H9 (cell line): ENCODE data around the gene MAML3. TPM values are rescaled to one million over a fixed set of nuclear protein-coding genes. Genes with fewer than 3 reads are reported as not detected.

Experiments used
- DNase-seq: peaks from one replicate; pipeline ENCODE4 v3.0.0-alpha.2; 2017
- H2AFZ ChIP-seq: one replicate; pipeline ENCODE4 v1.6.1; 2013; ENCODE audit warnings: mild to moderate bottlenecking, low read length, control low read depth, moderate library complexity
- H2AK5ac ChIP-seq: 2 replicates; pipeline ENCODE4 v1.6.1; 2013; ENCODE audit warnings: low read length, control low read depth, mixed read lengths; ENCODE audit not compliant: insufficient read length
- H2BK120ac ChIP-seq: one replicate; pipeline ENCODE4 v1.6.1; 2013; ENCODE audit warnings: low read depth, mild to moderate bottlenecking, low read length, control low read depth, inconsistent platforms; ENCODE audit not compliant: poor library complexity, severe bottlenecking
- H2BK12ac ChIP-seq: 2 replicates; pipeline ENCODE4 v1.6.1; 2013; ENCODE audit warnings: low read length, control low read depth, mixed read lengths, low read depth; ENCODE audit not compliant: insufficient read length
- H2BK15ac ChIP-seq: 2 replicates; pipeline ENCODE4 v1.6.1; 2013; ENCODE audit warnings: low read depth, low read length, control low read depth
- H2BK20ac ChIP-seq: one replicate; pipeline ENCODE4 v1.6.1; 2013; ENCODE audit warnings: low read depth, mild to moderate bottlenecking, low read length, control low read depth, inconsistent platforms; ENCODE audit not compliant: poor library complexity, severe bottlenecking
- H2BK5ac ChIP-seq: 2 replicates; pipeline ENCODE4 v1.6.1; 2013; ENCODE audit warnings: low read length, control low read depth, mixed read lengths; ENCODE audit not compliant: insufficient read length
- H3K14ac ChIP-seq: 2 replicates; pipeline ENCODE4 v1.6.1; 2013; ENCODE audit warnings: low read length, control low read depth; ENCODE audit not compliant: insufficient read depth
- H3K18ac ChIP-seq: 2 replicates; pipeline ENCODE4 v1.6.1; 2013; ENCODE audit warnings: low read depth, mild to moderate bottlenecking, mixed read lengths, low read length, control low read depth; ENCODE audit not compliant: insufficient read length
- H3K23ac ChIP-seq: 2 replicates; pipeline ENCODE4 v1.6.1; 2013; ENCODE audit warnings: low read length, control low read depth, mixed read lengths, low read depth; ENCODE audit not compliant: insufficient read length
- H3K23me2 ChIP-seq: 2 replicates; pipeline ENCODE4 v1.6.1; 2013; ENCODE audit warnings: low read depth, mild to moderate bottlenecking, mixed read lengths, low read length, control low read depth; ENCODE audit not compliant: insufficient read length, poor library complexity, severe bottlenecking
- H3K27ac ChIP-seq: 2 replicates; pipeline ENCODE4 v1.5.1; 2013; ENCODE audit warnings: low read length, control low read depth, mixed read lengths, low read depth; ENCODE audit not compliant: insufficient read length
- H3K27me3 ChIP-seq: 2 replicates; pipeline ENCODE4 v1.6.1; 2013; ENCODE audit warnings: low read length, control low read depth, inconsistent platforms; ENCODE audit not compliant: insufficient read depth
- H3K4ac ChIP-seq: 2 replicates; pipeline ENCODE4 v1.6.1; 2013; ENCODE audit warnings: low read depth, mild to moderate bottlenecking, control low read depth, inconsistent platforms, low read length, moderate library complexity
- H3K4me1 ChIP-seq: 2 replicates; pipeline ENCODE4 v1.6.1; 2013; ENCODE audit warnings: low read length, control low read depth, inconsistent platforms; ENCODE audit not compliant: insufficient read depth
- H3K4me2 ChIP-seq: 2 replicates; pipeline ENCODE4 v1.6.1; 2013; ENCODE audit warnings: low read length, control low read depth, mixed read lengths; ENCODE audit not compliant: insufficient read length, insufficient read depth
- H3K56ac ChIP-seq: 2 replicates; pipeline ENCODE4 v1.6.1; 2013; ENCODE audit warnings: low read depth, mild to moderate bottlenecking, mixed read lengths, low read length, control low read depth; ENCODE audit not compliant: insufficient read length
- H3K79me1 ChIP-seq: 2 replicates; pipeline ENCODE4 v1.6.1; 2013; ENCODE audit warnings: low read depth, mild to moderate bottlenecking, moderate library complexity, low read length, control low read depth, inconsistent platforms; ENCODE audit not compliant: insufficient read depth, poor library complexity, severe bottlenecking
- H3K79me2 ChIP-seq: 2 replicates; pipeline ENCODE4 v1.6.1; 2013; ENCODE audit warnings: low read length, control low read depth, inconsistent platforms; ENCODE audit not compliant: insufficient read depth
- H3K9ac ChIP-seq: 2 replicates; pipeline ENCODE4 v1.6.1; 2013; ENCODE audit warnings: low read length, control low read depth, mixed read lengths; ENCODE audit not compliant: insufficient read length; ENCODE audit errors: extremely low read depth
- H3K9me3 ChIP-seq: one replicate; pipeline ENCODE4 v1.6.1; 2013; ENCODE audit warnings: low read depth, low read length, inconsistent platforms; ENCODE audit not compliant: control insufficient read depth
- H3T11ph ChIP-seq: one replicate; pipeline ENCODE4 v1.6.1; 2013; ENCODE audit warnings: mild to moderate bottlenecking, low read length, control low read depth, inconsistent platforms
- H4K20me1 ChIP-seq: one replicate; pipeline ENCODE4 v1.6.1; 2013; ENCODE audit not compliant: control insufficient read depth, insufficient read length, insufficient read depth
- H4K5ac ChIP-seq: 2 replicates; pipeline ENCODE4 v1.6.1; 2013; ENCODE audit warnings: low read depth, mild to moderate bottlenecking, mixed read lengths, low read length, control low read depth; ENCODE audit not compliant: insufficient read length
- H4K8ac ChIP-seq: replicated peaks from 2 replicates; pipeline ENCODE4 v1.6.1; 2013; ENCODE audit warnings: low read length, control low read depth, mixed read lengths, low read depth; ENCODE audit not compliant: insufficient read length
- H4K91ac ChIP-seq: 2 replicates; pipeline ENCODE4 v1.6.1; 2013; ENCODE audit warnings: low read depth, mild to moderate bottlenecking, moderate library complexity, mixed read lengths, low read length, control low read depth; ENCODE audit not compliant: insufficient read length
- H3K27ac Mint-ChIP-seq, 3 experiments: 2 replicates in 2 of 3; 3 replicates in 1 of 3; pipeline ENCODE4 v1.8.0; 2020 to 2021; ENCODE audit warnings: mixed read lengths in 3 of 3, mild to moderate bottlenecking in 1 of 3, moderate library complexity in 1 of 3
- H3K27me3 Mint-ChIP-seq: 2 replicates; pipeline ENCODE4 v1.8.0; 2021; ENCODE audit warnings: low read depth, mild to moderate bottlenecking, moderate library complexity, mixed read lengths
- H3K36me3 Mint-ChIP-seq, 3 experiments: 2 replicates in 2 of 3; 3 replicates in 1 of 3; pipeline ENCODE4 v1.8.0; 2020 to 2021; ENCODE audit warnings: low read depth in 3 of 3, mixed read lengths in 3 of 3; ENCODE audit not compliant: insufficient read depth in 1 of 3
- H3K4me1 Mint-ChIP-seq, 2 experiments: 2 replicates each; pipeline ENCODE4 v1.8.0; 2020; ENCODE audit warnings: mixed read lengths in 2 of 2
- H3K4me3 Mint-ChIP-seq, 2 experiments: 2 replicates in 1 of 2; 3 replicates in 1 of 2; pipeline ENCODE4 v1.8.0; 2020 to 2021; ENCODE audit warnings: mild to moderate bottlenecking in 2 of 2, mixed read lengths in 2 of 2, moderate library complexity in 1 of 2
- H3K9me3 Mint-ChIP-seq, 2 experiments: 2 replicates in 1 of 2; 3 replicates in 1 of 2; pipeline ENCODE4 v1.8.0; 2020; ENCODE audit warnings: mild to moderate bottlenecking in 2 of 2, mixed read lengths in 2 of 2, moderate library complexity in 1 of 2
- CTCF ChIP-seq: fragments of 200-600 bp; sonication (generic); conservative IDR thresholded peaks from 3 replicates; pipeline ENCODE4 v1.8.0; 2021; ENCODE audit warnings: antibody characterized with exemption, mild to moderate bottlenecking
- whole genome bisulfite sequencing: extraction: QIAGEN DNeasy Blood & Tissue Kit; methylation state at CpG from one replicate; pipeline ENCODE4 v1.1.7; 2013; ENCODE audit warnings: missing lambda C conversion rate, low lambda C conversion rate, mixed read lengths; ENCODE audit not compliant: insufficient read length; ENCODE audit errors: extremely low coverage; 5-methylcytosine and 5-hydroxymethylcytosine counted together
- total RNA-seq: library from RNA; stranded (reverse); gene quantifications from 2 replicates; pipeline ENCODE4 v1.2.1, GENCODE V29; 2021

MAML3 gene
- total RNA-seq, 1 experiment from 2014 or later: 3.9 TPM

DNA sequence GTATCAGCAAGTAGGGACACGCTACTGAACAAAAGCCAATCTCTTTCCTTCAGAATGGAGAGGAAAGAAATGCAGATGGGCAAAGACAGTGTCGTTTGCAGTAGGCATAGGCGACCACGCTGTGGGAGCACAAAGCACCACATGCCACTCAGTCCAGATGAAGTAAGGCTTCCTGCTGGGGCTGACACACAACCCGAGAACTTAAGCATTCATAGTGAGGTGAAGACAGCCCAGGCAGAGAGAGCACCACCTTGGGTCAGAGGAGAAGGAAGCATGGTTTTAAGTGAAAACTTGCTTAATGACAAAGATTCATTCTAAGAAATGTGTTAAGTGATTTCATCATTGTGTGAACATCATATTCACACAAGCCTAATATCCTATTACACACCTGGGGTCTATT, 249.6 kb downstream of the MAML3 start:
- H3K27me3 Mint-ChIP-seq: no peaks in the 10 kb centered on the region

More for the DNA sequence above, 249.6 kb downstream of the MAML3 start:
- no peaks in the 10 kb centered on the region for H4K20me1 ChIP-seq
- H3K79me2 ChIP-seq: no peaks in the 10 kb centered on the region
- H3K23me2 ChIP-seq: no peaks in the 10 kb centered on the region
- H3K27ac ChIP-seq: no peak overlapping the region
- no peak overlapping the region for H3T11ph ChIP-seq
- no peaks in the 10 kb centered on the region for H3K27me3 ChIP-seq
- no peak for DNase-seq
- H3K4me1 ChIP-seq: no peaks in the 10 kb centered on the region
- no peak overlapping the region for H4K5ac ChIP-seq
- no peak overlapping the region for H2AK5ac ChIP-seq
- no peak overlapping the region for H3K23ac ChIP-seq
- Mint-ChIP-seq H3K9me3 (peaks cover 4 to 11% of the 10 kb centered on the region in 2 experiments; a peak in 4 of 5 replicates), H3K27ac (no peak overlapping the region), H3K4me1 (peaks cover 19 to 27% of the 10 kb centered on the region in 2 experiments), H3K4me3 (no peak overlapping the region), H3K36me3 (peaks cover 0 to 13% (median 6%) of the 10 kb centered on the region in 3 experiments; a peak in 4 of 7 replicates)
- no peaks in the 10 kb centered on the region for H3K9me3 ChIP-seq
- H4K8ac ChIP-seq: no peak overlapping the region
- TF ChIP-seq CTCF: no peak
- no peak overlapping the region for H2AFZ ChIP-seq
- no peak overlapping the region for H2BK15ac ChIP-seq
- no peak overlapping the region for H4K91ac ChIP-seq
- no peak overlapping the region for H3K4ac ChIP-seq
- H2BK12ac ChIP-seq: no peak overlapping the region
- no peak overlapping the region for H2BK20ac ChIP-seq
- no peak overlapping the region for H2BK5ac ChIP-seq
- no peak overlapping the region for H3K14ac ChIP-seq
- no CpG with 5 or more reads among the region's 5 CpGs for WGBS
- H3K9ac ChIP-seq: no peak overlapping the region
- H3K4me2 ChIP-seq: no peak overlapping the region
- no peak overlapping the region for H3K18ac ChIP-seq
- no peaks in the 10 kb centered on the region for H3K79me1 ChIP-seq
- no peak overlapping the region for H2BK120ac ChIP-seq
- no peak overlapping the region for H3K56ac ChIP-seq
